Ovary (tissue), 9 donors: ENCODE measurements around the gene SEMA4D. TPM values are rescaled to one million over a fixed set of nuclear protein-coding genes. Genes with fewer than 3 reads are reported as not detected.

Source experiments
- DNase-seq, 5 donors: peaks; one replicate each; pipeline ENCODE4 v3.0.0-alpha.2; 2019 to 2020
- H3K27ac ChIP-seq, 2 donors: fragments of 200-600 bp; one replicate each; pipeline versions ENCODE4 v1.5.1 to v1.8.0; 2019 to 2022
- H3K27me3 ChIP-seq: fragments of 200-600 bp; one replicate; pipeline ENCODE4 v1.8.0; 2022
- H3K36me3 ChIP-seq: fragments of 200-600 bp; sonication (generic); one replicate; pipeline ENCODE4 v1.5.1; 2019
- H3K4me1 ChIP-seq: one replicate; pipeline ENCODE4 v1.8.1; 2013; ENCODE audit warnings: mild to moderate bottlenecking, moderate library complexity; ENCODE audit not compliant: insufficient read depth
- H3K4me3 ChIP-seq: fragments of 200-600 bp; sonication (generic); one replicate; pipeline ENCODE4 v1.5.1; 2017
- H3K9me3 ChIP-seq, 2 donors: fragments of 200-600 bp in 1 of 2; sonication (generic) in 1 of 2; one replicate each; pipeline versions ENCODE4 v1.5.1 to v1.8.1; 2013 to 2019; ENCODE audit warnings: mild to moderate bottlenecking in 1 of 2, moderate library complexity in 1 of 2
- EP300 ChIP-seq: sonication (generic); formaldehyde crosslinking; IDR thresholded peaks from one replicate; pipeline ENCODE4 v1.6.1; 2017; ENCODE audit warnings: antibody characterized with exemption
- POLR2A ChIP-seq: fragments of 450-650 bp; IDR thresholded peaks from one replicate; pipeline ENCODE4 v1.6.1; 2017; ENCODE audit warnings: antibody characterized with exemption, mild to moderate bottlenecking, moderate library complexity
- WGBS, 3 donors: extraction: QIAGEN DNeasy Blood & Tissue Kit in 1 of 3; methylation state at CpG; one replicate each; pipeline versions ENCODE4 v1.1.5 to v1.1.7; 2013 to 2017; 5-methylcytosine and 5-hydroxymethylcytosine counted together
- intact Hi-C, 4 donors: fragments of 100-400 bp; cut with DNase I; formaldehyde crosslinking; loops; one replicate each; pipeline versions ENCODE4 v1.11.0 to v1.15.1; 2022 to 2023
- polyA plus RNA-seq, 2 donors: library from polyadenylated mRNA; stranded (reverse); fragments of 200-250 nt in 1 of 2; fragments of 350-450 nt in 1 of 2; fragmentation: Illumina TruSeq in 1 of 2; extraction: RNeasy Lipid Tissue Mini Kit (QIAGEN cat#74804) in 1 of 2; gene quantifications; one replicate each; pipeline ENCODE4 v1.2.3, GENCODE V29; 2013 to 2014
- total RNA-seq, 7 donors: library from RNA; depleted of rRNA in 2 of 7; stranded (reverse); fragments of >200 nt in 2 of 7; fragmentation: NEBNext Ultra II Directional in 3 of 7; extraction: Animal tissue kit (Norgen Biotek cat#: 25700) in 3 of 7; gene quantifications; one replicate each; pipeline versions ENCODE4 v1.1.0 to v1.2.4, GENCODE V29; 2016 to 2023
- TF ChIP-seq, protein P1 (sequence below), 3 donors: fragments of 450-650 bp in 2 of 3; fragments of 200-600 bp in 1 of 3; IDR thresholded peaks; one replicate each; pipeline versions ENCODE4 v1.5.1 to v1.8.0; 2016 to 2022; ENCODE audit warnings: antibody characterized with exemption in 3 of 3, mild to moderate bottlenecking in 1 of 3
- donor health status: DM: no; HTN: no; CAD: no; lungs with moderate emphysema.
- donor health status: DM: no; HTN: no; CAD: no.
- donor health status: Bipolar disorder and iron deficiency.
- donor health status: DM: yes; HTN: yes; CAD: no.
- donor health status: DM: no; HTN: no; CAD: no.
- donor health status: DM: yes; HTN: yes; CAD: no.

Gene SEMA4D
- total and polyA plus RNA-seq, 9 donors, result 6.0 to 27.2 (median 16.7) TPM

DNA sequence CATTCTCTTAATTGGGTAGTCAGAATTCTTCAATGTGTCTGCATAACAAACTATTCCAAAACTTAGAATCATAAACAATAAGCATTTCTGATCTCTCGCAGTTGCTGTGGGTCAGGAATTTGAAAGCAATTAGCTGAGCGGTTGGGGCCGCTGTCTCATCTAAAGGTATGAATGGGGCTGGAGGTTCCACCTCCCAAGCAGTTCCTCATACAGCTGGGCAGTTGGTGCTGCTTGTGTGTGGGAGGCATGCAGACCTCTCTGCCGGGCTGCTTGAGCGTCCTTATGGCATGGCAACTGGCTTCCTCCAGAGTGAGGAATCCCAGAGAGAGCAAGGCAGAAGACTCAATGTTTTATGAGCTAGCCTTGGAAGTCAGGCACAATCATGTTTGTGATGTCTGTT lies 30.2 kb upstream of the SEMA4D start:
- TF ChIP-seq, protein P1, sequence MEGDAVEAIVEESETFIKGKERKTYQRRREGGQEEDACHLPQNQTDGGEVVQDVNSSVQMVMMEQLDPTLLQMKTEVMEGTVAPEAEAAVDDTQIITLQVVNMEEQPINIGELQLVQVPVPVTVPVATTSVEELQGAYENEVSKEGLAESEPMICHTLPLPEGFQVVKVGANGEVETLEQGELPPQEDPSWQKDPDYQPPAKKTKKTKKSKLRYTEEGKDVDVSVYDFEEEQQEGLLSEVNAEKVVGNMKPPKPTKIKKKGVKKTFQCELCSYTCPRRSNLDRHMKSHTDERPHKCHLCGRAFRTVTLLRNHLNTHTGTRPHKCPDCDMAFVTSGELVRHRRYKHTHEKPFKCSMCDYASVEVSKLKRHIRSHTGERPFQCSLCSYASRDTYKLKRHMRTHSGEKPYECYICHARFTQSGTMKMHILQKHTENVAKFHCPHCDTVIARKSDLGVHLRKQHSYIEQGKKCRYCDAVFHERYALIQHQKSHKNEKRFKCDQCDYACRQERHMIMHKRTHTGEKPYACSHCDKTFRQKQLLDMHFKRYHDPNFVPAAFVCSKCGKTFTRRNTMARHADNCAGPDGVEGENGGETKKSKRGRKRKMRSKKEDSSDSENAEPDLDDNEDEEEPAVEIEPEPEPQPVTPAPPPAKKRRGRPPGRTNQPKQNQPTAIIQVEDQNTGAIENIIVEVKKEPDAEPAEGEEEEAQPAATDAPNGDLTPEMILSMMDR (IDR thresholded peaks at IDR 0.05), result no peak
- TF ChIP-seq POLR2A, result no peak
- TF ChIP-seq EP300, result no peak
- no peak for DNase-seq
- Histone ChIP-seq H3K4me1 (no peaks in the 10 kb centered on the region), H3K36me3 (no peaks in the 10 kb centered on the region), H3K4me3 (no peak overlapping the region), H3K27ac (no peak overlapping the region), H3K9me3 (no peaks in the 10 kb centered on the region), H3K27me3 (no peaks in the 10 kb centered on the region)
- WGBS, 3 donors, result 82 to 92% (median 84%) methylated on average over 5 of the region's 5 CpGs
- intact Hi-C loops, result no loop called here

DNA sequence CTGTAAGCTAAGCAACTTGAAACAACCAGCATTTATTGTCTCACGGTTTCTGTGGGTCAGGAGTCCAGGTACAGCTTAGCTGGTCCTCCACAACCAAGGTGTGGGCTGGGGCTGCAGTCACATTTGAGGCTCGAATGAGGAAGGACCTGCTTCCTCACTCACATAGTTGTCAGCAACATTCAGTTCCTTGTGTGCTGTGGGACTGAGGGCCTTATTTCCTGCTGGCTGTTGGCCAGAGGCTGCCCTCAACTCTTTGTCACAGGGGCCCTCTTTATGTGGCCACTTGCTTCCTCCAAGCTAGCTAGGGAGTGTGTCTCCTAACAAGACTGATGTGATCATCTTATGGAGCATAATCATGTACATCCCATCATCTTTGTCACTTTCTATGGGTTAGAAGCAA lies 29.2 kb upstream of the SEMA4D start:
- TF ChIP-seq EP300 (no peak), POLR2A (no peak)
- TF ChIP-seq, protein P1 (IDR thresholded peaks at IDR 0.05), result no peak
- intact Hi-C loops, result no loop called here
- Histone ChIP-seq H3K27me3 (no peaks in the 10 kb centered on the region), H3K9me3 (no peaks in the 10 kb centered on the region), H3K27ac (no peak overlapping the region), H3K4me1 (no peaks in the 10 kb centered on the region), H3K4me3 (no peak overlapping the region), H3K36me3 (no peaks in the 10 kb centered on the region)
- no peak for DNase-seq
- 77 to 87% (median 81%) methylated on average over 2 of the region's 2 CpGs for WGBS, 3 donors

DNA sequence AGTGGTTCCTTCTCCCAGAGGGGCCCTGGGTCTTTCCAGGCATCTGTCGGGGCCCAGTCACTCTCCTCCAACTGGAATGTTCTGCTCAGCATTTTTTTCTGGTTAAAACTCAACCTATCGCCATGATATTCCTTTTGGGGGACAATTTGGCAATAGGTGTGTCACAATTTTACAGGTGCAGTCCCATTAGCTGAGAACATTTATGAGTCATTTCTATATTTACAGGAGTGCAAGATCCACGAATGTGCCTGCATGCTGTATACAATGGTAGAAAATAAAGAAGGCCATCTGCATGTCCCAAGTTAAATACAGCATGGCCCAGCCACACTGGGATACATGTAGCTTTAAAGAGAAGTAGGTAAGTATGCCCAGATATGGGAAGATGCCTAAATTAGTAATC lies 28.8 kb upstream of the SEMA4D start:
- no peaks in the 10 kb centered on the region for H3K9me3 ChIP-seq
- H3K4me1 ChIP-seq, result no peaks in the 10 kb centered on the region
- DNase-seq, result no peak
- no peaks in the 10 kb centered on the region for H3K36me3 ChIP-seq
- intact Hi-C loops, result no loop called here
- WGBS, 3 donors, result 82 to 86% (median 84%) methylated on average over 3 of the region's 3 CpGs
- TF ChIP-seq, protein P1 (IDR thresholded peaks at IDR 0.05), result no peak
- TF ChIP-seq EP300 (no peak), POLR2A (no peak)
- no peaks in the 10 kb centered on the region for H3K27me3 ChIP-seq
- H3K27ac ChIP-seq, result no peak overlapping the region
- H3K4me3 ChIP-seq, result no peak overlapping the region

DNA sequence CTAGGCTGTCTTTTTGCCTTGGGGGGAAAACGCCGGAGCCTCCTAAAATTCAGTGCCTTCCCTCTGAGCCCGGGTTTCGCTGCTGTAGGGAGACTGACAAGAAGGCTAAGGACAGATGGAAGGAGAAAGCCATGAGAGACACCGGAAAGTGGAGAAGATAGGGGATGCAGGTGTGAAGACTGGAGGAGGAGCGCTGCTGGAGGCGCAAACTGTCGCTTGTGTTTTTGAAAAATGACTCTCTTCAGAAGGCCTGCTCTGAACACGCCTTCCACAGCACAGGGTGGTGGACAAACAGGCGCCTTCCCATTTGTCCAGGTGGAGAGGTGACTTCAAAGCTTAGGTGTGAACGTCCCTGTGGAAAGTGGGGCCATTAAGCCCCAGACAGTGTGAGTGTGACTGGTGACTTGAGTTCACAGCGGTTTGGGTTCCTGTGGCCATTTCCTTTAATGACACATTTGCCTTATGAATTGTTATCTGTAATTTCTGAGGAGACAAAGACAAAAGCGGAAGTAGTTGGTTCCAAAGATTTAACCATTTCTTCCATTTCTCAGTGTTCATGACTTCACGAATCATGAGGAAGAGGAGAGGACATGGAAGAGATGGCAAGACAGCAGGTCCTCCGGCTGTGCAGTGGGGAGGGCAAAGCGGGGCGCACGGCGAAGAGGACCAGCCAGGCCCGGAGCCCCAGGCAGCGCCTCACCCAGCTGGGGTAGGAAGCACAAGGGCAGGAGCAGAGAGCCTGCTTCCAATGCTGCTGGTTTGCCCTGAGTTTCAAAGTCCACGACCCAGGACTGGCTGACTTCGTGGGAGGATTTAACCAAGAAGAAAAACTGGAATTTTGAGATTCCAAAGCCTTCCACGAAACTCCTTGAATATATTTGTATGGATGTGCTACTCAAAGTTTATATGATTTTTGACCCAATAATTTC lies 27.8 kb upstream of the SEMA4D start:
- Histone ChIP-seq H3K27ac (no peak overlapping the region), H3K4me1 (no peaks in the 10 kb centered on the region), H3K9me3 (no peaks in the 10 kb centered on the region), H3K4me3 (no peak overlapping the region), H3K27me3 (no peaks in the 10 kb centered on the region), H3K36me3 (no peaks in the 10 kb centered on the region)
- DNase-seq, result no peak
- 74 to 79% (median 79%) methylated on average over 24 of the region's 24 CpGs for WGBS, 3 donors
- no peak for TF ChIP-seq EP300
- TF ChIP-seq, protein P1 (IDR thresholded peaks at IDR 0.05), result no peak
- no peak for TF ChIP-seq POLR2A
- intact Hi-C loops, result no loop called here
